ENCODE measurements around the gene CABLES1.

The CABLES1 gene

DNA sequence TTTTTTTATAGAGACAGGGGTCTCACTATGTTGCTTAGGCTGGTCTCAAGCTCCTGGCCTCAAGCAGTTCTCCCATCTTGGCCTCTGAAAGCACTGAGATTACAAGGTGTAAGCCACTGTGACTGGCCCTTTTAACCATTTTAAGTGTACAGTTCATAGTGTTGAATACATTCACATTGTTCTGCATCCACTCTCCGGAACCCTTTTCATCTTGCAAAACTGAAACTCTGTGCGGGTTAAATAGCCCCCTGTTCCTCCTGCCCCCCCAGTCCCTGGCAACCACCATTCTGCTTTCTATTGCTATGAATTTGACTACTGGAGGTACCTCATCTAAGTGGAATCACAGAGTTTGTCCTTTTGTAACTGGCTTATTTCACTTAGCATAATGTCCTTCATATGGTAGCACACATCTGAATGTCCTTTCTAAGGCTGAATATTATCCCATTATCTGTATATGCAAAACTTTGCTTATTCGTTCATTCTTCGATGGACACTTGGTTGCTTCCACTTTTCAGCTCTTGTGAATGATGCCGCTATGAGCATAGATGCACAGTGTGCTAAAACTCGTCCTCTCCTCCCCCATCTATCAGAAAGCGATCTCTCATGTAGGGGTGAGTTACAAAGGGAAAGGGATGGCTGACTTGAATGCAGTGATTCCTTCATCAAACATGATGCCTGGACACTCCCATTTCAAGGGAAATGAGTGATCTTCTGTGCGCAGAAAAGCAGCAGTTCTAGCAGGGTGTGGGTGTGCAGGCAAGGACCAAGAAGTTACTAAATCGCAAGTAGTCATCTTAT, 30.2 kb downstream of the CABLES1 start:
- Mint-ChIP-seq H3K27me3 (no peaks in the 10 kb centered on the region), H3K9me3 (ENCODE audit: low read depth) (no peaks in the 10 kb centered on the region), H3K4me3 (no peak overlapping the region), H3K4me1 (ENCODE audit: low read depth) (no peaks in the 10 kb centered on the region), H3K27ac (no peak overlapping the region), H3K36me3 (no peaks in the 10 kb centered on the region)

DNA sequence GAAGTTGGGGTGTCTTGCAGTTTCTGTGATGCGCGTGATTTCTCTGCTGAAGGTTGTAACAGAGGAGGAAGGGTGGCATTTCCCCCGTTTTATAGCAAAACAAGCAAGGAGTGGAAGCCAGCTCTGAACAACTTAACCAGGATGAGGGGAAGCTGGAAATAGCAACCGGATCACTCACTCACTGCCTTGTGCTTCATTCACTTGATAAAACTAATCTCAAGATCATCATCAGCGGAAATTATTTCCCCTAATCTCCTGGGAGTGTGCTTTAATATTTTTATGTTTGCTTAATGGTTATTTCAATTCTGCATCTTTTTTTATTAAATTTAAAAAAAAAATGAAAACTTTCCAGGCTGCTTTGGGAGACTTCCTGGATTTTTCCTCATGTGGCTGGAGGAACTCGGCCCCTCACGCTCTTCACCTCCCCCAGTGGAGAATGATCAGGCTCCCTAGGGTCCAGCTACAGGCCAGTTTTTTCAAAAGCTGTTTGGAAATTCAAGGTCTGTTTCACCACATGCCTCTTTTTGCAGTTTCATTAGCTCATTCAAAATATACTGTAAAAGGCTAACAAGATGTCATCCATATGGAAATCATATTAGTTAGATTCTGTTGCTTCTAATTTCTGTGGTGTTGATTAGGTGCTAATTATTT, 31.7 kb downstream of the CABLES1 start:
- H3K27ac Mint-ChIP-seq = no peak overlapping the region
- no peaks in the 10 kb centered on the region for H3K4me1 Mint-ChIP-seq (ENCODE audit: low read depth)
- H3K4me3 Mint-ChIP-seq = no peak overlapping the region
- no peaks in the 10 kb centered on the region for H3K27me3 Mint-ChIP-seq
- no peaks in the 10 kb centered on the region for H3K9me3 Mint-ChIP-seq (ENCODE audit: low read depth)
- no peaks in the 10 kb centered on the region for H3K36me3 Mint-ChIP-seq

DNA sequence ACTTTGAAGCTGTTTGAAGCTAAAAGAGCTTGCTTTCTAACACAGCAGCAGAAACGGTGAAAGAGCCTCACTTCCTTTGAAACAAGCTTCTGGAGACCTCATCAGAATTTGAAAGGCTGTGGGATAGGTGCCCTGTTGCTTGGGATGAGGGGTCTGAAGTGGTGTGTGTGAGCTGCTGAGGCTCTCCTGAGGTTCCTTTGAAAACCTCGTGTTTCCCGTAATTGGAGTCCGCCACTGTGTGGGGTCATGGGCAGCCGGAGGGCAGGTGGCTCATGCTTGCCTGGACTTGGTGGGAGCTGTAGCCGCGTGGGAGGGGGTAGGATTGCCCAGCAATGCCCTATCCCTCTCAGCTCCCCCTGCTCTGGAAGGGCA, 34.4 kb downstream of the CABLES1 start:
- no peaks in the 10 kb centered on the region for H3K27me3 Mint-ChIP-seq
- no peak overlapping the region for H3K27ac Mint-ChIP-seq
- no peaks in the 10 kb centered on the region for H3K4me1 Mint-ChIP-seq (ENCODE audit: low read depth)
- H3K9me3 Mint-ChIP-seq (ENCODE audit: low read depth) = no peaks in the 10 kb centered on the region
- no peak overlapping the region for H3K4me3 Mint-ChIP-seq
- no peaks in the 10 kb centered on the region for H3K36me3 Mint-ChIP-seq

DNA sequence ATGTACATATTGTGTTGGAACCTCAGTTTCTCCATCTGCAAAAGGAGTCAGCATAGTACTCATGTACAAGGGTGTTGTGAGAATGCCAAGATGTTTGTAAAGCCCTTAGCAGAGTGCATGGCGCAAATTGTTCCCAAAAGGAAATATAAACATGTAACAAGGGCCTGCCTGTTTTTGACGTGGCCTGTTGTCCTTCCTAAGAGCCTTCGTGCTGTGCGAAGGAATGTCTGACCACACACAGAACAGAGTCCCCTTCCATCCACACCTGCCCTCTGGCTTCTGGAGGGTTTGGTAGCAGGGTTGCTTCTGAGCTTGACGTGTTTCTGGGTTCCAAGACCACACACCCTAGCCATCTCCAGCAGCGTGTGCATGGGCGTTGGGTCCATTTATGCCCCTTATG, 34.9 kb downstream of the CABLES1 start:
- no peak overlapping the region for H3K4me3 Mint-ChIP-seq

DNA sequence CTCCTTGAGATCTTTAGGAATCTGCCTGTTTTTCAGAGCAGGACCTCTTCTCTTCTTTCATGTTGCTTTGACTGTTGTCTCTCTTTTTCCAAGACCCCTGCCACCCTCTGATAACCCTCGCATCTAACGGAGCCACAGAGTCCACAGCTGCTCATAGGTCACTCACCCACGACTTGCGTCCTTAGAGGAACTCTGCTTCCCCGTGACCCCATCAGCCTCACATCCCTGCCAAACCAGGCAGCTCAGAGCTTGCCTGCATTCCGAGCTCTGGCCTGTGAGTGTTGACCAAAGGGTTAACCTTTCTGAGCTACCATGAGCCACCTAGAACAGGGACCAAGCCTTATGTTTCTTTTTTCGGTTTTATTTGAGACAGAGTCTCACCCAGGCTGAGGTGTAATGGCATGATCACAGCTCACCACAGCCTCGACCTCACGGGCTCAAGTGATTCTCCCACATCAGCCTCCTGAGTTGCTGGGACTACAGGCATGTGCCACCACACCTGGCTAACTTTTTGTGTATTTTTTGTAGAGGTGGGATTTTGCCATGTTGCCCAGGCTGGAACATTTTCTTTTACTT, 36.4 kb downstream of the CABLES1 start:
- Mint-ChIP-seq H3K4me3 (no peak overlapping the region), H3K27me3 (no peaks in the 10 kb centered on the region), H3K9me3 (ENCODE audit: low read depth) (no peaks in the 10 kb centered on the region), H3K27ac (no peak overlapping the region), H3K36me3 (no peaks in the 10 kb centered on the region), H3K4me1 (ENCODE audit: low read depth) (no peaks in the 10 kb centered on the region)

More for the DNA sequence above, 34.9 kb downstream of the CABLES1 start:
- Mint-ChIP-seq H3K27ac (no peak overlapping the region), H3K27me3 (no peaks in the 10 kb centered on the region), H3K9me3 (ENCODE audit: low read depth) (no peaks in the 10 kb centered on the region), H3K36me3 (no peaks in the 10 kb centered on the region), H3K4me1 (ENCODE audit: low read depth) (no peaks in the 10 kb centered on the region)

DNA sequence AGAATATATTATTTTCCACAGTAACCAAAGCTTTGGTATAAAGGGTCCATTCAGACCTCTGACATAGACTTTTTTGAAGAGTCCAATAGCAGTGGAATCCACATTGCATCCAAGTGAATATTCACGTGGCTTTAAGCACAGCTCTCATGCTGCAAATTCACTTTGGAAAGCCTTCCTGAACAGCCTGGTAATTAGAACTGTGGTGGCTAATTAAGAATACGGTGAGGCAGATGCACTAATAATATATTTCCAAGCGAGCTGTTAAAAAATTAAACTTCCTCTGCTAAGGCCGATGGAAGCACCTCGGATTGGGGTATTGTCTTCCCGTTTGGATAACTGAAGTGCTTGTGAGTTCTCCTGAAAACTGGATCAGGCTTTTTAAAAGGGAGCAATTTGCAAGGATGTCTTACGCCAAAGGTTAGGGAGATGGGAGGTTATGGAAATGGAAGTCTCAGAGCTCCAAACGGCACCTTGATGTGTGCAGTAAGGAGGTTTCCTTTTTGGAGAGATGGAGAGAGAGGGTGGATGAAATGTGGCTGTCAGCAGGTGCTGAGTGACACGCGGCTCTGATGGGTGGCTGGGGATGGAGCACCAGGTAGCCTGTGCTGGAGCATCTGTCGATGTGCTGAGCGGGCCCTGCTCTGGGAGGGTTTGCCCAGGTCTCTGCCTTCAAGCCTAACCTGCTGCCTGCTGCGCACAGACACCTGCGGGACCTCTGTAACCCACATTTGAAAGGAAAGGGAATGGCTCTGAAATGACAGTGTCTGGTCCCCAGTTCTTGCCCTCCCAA, 37.5 kb downstream of the CABLES1 start:
- Mint-ChIP-seq H3K4me3 (no peak overlapping the region), H3K27me3 (no peaks in the 10 kb centered on the region), H3K4me1 (ENCODE audit: low read depth) (no peaks in the 10 kb centered on the region), H3K36me3 (no peaks in the 10 kb centered on the region), H3K9me3 (ENCODE audit: low read depth) (no peaks in the 10 kb centered on the region), H3K27ac (no peak overlapping the region)

DNA sequence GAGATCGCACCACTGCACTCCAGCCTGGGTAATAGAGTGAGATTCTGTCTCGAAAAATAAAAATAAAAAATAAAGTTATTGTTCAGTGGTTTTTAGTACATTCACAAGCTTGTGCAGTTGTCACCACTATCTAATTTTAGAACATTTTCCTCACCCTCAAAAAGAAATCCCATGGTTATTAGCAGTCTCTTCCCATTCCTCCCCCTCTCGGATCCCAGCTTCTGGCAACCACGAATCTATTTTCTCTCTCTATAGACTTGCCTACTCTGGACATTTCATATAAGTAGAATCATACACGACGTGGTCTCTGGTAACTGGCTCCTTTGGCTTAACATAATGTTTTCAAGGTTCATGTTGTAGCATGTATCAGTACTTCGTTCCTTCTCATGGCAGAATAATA, 38.6 kb downstream of the CABLES1 start:
- Mint-ChIP-seq H3K9me3 (ENCODE audit: low read depth) (no peaks in the 10 kb centered on the region), H3K4me3 (no peak overlapping the region), H3K27me3 (no peaks in the 10 kb centered on the region), H3K27ac (no peak overlapping the region), H3K36me3 (no peaks in the 10 kb centered on the region), H3K4me1 (ENCODE audit: low read depth) (no peaks in the 10 kb centered on the region)

DNA sequence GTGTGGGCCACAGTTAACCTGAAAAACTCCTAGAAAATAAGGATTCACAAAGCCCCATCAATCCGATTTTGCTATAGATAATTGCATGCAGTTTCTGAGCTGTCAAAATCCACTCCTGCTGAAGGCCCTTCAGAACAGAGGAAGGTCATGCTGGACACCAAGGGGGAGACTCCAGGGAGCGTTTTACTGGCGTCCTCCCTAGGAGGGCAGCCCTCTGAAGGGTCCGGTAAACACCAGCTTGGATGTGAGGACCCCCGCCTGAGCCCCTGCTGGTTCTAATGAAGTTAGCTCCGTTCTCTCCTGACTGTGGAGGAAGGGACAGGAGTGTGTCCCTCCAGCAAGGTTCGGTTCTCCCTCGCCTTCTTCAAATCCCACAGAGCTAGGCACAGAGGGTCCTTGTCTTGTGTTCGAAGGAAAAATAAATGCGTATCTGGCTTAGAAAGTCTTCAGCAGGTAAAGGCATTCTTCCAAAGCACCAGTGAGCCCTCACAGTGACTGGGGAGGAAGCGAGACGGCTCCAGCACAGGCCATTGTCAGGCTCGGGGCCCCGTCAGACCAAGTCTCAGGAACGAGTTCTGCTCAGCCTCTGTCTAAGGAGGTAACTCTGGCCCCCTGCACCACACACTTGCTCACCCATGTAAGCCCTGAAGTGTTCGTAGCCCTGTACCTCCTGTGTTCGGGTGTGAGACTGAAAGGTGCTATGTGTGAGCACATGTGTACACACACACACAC, 41.6 kb downstream of the CABLES1 start:
- Mint-ChIP-seq H3K4me3 (no peak overlapping the region), H3K36me3 (no peaks in the 10 kb centered on the region), H3K9me3 (ENCODE audit: low read depth) (no peaks in the 10 kb centered on the region), H3K27ac (no peak overlapping the region), H3K27me3 (no peaks in the 10 kb centered on the region), H3K4me1 (ENCODE audit: low read depth) (no peaks in the 10 kb centered on the region)

DNA sequence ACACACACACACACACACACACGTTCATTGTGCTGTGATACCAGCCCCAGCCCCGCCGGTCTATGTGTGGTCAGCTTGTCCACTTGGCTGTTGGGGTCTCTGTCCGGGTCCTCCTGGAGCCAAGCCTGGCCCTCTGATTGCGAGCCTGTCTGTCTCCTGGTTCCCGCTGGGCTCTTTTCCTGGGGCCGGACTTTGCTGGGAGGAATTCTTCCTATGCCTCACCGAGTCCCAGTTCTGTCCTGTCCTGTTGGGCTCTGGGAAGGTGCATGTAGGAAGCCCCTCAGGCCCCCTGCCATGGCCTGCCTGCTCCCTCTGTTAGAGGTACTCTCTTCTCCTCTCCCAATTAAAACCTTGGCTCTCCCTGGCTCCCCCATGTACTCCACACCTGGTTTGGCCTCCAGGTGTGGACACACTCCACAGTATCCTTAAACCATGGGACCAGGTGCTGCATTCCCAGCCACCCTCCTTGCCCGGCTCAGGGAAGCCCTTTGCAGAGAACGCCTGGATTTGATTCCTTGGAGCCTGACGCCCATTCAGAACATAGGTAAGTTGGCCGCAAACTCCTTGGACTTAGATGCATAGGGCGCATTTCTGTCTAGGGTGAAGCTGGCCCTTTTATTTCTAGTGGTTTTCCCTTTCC, 42.3 kb downstream of the CABLES1 start:
- H3K27me3 Mint-ChIP-seq = no peaks in the 10 kb centered on the region
- no peaks in the 10 kb centered on the region for H3K4me1 Mint-ChIP-seq (ENCODE audit: low read depth)
- no peaks in the 10 kb centered on the region for H3K36me3 Mint-ChIP-seq
- H3K27ac Mint-ChIP-seq = no peak overlapping the region
- H3K4me3 Mint-ChIP-seq = no peak overlapping the region
- H3K9me3 Mint-ChIP-seq (ENCODE audit: low read depth) = no peaks in the 10 kb centered on the region

DNA sequence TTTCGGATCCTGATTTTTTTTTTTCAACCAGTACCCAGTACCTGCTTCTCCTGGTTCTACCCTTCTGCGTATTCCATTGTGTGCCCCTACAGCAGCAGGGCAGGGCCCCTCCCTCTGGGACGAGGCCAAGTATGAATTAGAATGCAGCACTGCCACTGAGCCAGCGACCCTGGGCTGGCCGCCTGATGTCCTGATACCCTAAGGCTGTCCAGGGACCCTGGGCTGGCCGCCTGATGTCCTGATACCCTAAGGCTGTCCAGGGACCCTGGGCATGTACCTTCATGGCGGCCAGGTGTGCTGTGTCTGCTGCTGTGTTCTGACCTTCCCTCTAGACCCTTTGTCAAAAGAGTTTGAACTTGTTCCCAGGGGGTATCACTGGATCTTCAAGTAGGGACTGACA, 42.9 kb downstream of the CABLES1 start:
- no peaks in the 10 kb centered on the region for H3K9me3 Mint-ChIP-seq (ENCODE audit: low read depth)
- no peaks in the 10 kb centered on the region for H3K4me1 Mint-ChIP-seq (ENCODE audit: low read depth)
- no peaks in the 10 kb centered on the region for H3K27me3 Mint-ChIP-seq
- H3K4me3 Mint-ChIP-seq = no peak overlapping the region
- no peak overlapping the region for H3K27ac Mint-ChIP-seq
- no peaks in the 10 kb centered on the region for H3K36me3 Mint-ChIP-seq

DNA sequence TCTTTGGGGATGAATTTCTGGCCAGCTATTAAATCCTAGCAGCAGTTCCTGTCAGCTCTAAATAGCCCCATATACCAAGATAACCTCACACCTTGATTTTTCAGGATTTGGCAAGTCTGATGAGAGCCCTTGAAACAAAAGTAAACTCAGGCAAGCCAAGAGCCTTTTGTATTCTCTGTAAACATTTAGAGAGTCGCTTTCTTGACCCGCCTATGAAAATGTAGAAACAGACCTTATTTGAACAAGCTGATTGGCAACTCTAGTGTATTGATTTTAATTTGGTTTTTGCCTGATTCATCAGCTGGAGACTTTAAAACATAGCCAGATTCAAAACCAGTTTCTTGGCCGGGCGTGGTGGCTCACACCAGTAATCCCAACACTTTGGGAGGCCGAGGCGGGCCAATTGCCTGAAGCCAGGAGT, 43.4 kb downstream of the CABLES1 start:
- Mint-ChIP-seq H3K4me1 (ENCODE audit: low read depth) (no peaks in the 10 kb centered on the region), H3K27me3 (no peaks in the 10 kb centered on the region), H3K9me3 (ENCODE audit: low read depth) (no peaks in the 10 kb centered on the region), H3K4me3 (no peak overlapping the region), H3K27ac (no peak overlapping the region), H3K36me3 (no peaks in the 10 kb centered on the region)

DNA sequence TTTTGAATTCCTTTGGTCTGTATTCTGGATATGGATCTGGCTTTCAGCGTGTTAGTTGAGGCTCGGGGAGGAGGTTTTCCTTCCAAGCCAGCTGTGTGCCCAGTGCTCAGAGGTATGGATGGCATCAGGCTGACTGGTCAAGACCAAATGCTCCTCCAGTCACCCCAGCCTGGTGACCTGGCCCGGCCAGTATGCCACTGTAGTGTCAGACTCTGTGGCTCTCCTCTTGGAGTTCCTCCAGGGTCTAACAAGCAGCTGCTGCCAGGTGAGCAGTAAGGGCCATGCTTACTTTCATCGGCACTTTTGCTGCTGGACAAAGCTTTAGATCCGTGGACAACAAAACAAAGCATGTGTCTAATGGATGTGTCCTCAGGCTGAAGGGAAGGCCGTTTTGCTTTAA, 44.1 kb downstream of the CABLES1 start:
- Mint-ChIP-seq H3K36me3 (no peaks in the 10 kb centered on the region), H3K9me3 (ENCODE audit: low read depth) (no peaks in the 10 kb centered on the region), H3K4me3 (no peak overlapping the region), H3K27ac (no peak overlapping the region), H3K4me1 (ENCODE audit: low read depth) (no peaks in the 10 kb centered on the region), H3K27me3 (no peaks in the 10 kb centered on the region)

DNA sequence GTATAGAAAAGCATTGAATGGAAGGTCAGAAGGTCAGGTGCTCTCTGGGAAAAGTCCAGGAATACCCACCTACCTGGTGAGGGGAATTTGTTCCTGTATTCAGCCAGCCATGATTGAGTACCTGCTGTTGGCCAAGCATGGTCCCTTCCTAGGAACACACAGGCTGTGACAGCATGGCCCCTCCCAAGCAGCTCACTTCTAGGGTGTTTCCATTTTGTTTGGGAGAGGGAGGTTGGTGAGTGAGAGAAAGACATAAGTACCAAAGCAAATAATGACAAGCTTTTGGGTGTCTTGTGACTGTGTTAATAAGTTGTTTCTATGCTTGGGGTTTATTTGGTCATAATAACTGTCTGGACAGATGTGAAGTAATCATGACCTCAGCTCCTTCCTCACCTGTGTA, 46.3 kb downstream of the CABLES1 start:
- H3K4me1 Mint-ChIP-seq (ENCODE audit: low read depth) = no peaks in the 10 kb centered on the region
- H3K4me3 Mint-ChIP-seq = no peak overlapping the region
- no peaks in the 10 kb centered on the region for H3K9me3 Mint-ChIP-seq (ENCODE audit: low read depth)
- no peaks in the 10 kb centered on the region for H3K36me3 Mint-ChIP-seq
- H3K27ac Mint-ChIP-seq = no peak overlapping the region
- no peaks in the 10 kb centered on the region for H3K27me3 Mint-ChIP-seq

DNA sequence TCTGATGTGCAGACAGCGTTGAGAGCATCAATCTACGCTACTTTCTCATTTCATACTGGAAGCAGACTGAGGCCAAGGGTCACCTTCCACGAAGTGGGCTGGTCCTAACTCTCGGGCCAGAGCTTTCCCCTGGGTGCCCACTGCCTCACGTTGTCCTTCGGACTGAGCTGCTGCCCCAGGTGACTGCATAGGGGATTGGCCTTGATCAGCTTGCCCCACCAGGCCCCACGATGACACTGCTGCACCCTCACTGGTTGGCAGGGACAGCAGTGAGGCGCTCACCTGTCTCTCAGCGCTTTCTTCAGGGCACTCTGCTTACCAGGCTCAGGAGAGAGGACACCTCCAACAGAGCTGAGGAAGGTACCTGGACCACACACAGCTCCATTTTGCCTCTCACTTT, 47.3 kb downstream of the CABLES1 start:
- no peaks in the 10 kb centered on the region for H3K36me3 Mint-ChIP-seq
- H3K4me3 Mint-ChIP-seq = no peak overlapping the region
- no peak overlapping the region for H3K27ac Mint-ChIP-seq
- no peaks in the 10 kb centered on the region for H3K27me3 Mint-ChIP-seq
- H3K9me3 Mint-ChIP-seq (ENCODE audit: low read depth) = no peaks in the 10 kb centered on the region
- no peaks in the 10 kb centered on the region for H3K4me1 Mint-ChIP-seq (ENCODE audit: low read depth)
